Uterus (tissue), 2 donors: ENCODE measurements around the gene LAMB4.

Source experiments
- CTCF ChIP-seq, 4 experiments: fragments of 200-600 bp in 2 of 4; fragments of 450-650 bp in 2 of 4; sonication (generic) in 2 of 4; IDR thresholded peaks; one replicate each; pipeline ENCODE4 v1.5.1; 2016 to 2019; ENCODE audit warnings: antibody characterized with exemption in 4 of 4, mild to moderate bottlenecking in 2 of 4, moderate library complexity in 1 of 4
- POLR2A ChIP-seq, 2 donors: fragments of 450-650 bp; IDR thresholded peaks; one replicate each; pipeline ENCODE4 v1.6.1; 2016; ENCODE audit warnings: antibody characterized with exemption in 2 of 2, mild to moderate bottlenecking in 1 of 2, moderate library complexity in 1 of 2

DNA sequence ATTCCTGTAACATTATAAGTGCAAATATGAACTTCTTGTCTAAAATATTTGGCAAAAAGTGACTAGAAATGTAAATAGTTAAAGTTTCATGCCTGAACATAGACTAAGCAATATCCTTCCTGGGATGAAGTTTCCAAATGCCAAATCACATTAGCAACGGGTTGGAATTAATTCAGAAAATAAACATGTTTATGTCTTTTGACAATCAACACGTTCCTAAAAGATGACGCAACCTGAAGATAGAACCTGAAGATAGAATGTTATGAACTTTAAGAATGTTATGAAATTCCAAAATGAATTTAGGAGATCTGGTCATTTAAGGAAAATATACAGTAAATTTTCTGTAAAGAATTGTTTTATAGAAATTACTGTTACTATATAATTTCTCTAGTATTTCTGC, 9.2 kb downstream of the LAMB4 start:
- TF ChIP-seq CTCF (IDR thresholded peaks at IDR 0.05) = no peak
- no peak for TF ChIP-seq POLR2A (IDR thresholded peaks at IDR 0.05)
